22Rv1 (cell line): ENCODE data around the gene GIT2.

ENCODE experiments used
- CTCF ChIP-seq: fragments of 450-650 bp; IDR thresholded peaks from 2 replicates; pipeline ENCODE4 v1.5.1; 2017; ENCODE audit warnings: mild to moderate bottlenecking
- ZFX ChIP-seq: fragments of 450-650 bp; IDR thresholded peaks from 2 replicates; pipeline ENCODE4 v1.6.1; 2017; ENCODE audit warnings: antibody characterized with exemption, borderline replicate concordance

- peak; percentile 88 for TF ChIP-seq CTCF
- no peak for TF ChIP-seq ZFX
Observed at GRCh38 chr12:109910969-109911348, 85.2 kb downstream of the GIT2 start.
